ENCODE results near the gene BOD1. TPM values are rescaled to one million over a fixed set of nuclear protein-coding genes. Genes with fewer than 3 reads are reported as not detected.
A peak's percentile ranks its signal among the peaks of the same experiment; 100 is the strongest.

Gene BOD1
- total and polyA plus RNA-seq, 8 donors, result 21.5 to 42.5 (median 27.4) TPM

DNA sequence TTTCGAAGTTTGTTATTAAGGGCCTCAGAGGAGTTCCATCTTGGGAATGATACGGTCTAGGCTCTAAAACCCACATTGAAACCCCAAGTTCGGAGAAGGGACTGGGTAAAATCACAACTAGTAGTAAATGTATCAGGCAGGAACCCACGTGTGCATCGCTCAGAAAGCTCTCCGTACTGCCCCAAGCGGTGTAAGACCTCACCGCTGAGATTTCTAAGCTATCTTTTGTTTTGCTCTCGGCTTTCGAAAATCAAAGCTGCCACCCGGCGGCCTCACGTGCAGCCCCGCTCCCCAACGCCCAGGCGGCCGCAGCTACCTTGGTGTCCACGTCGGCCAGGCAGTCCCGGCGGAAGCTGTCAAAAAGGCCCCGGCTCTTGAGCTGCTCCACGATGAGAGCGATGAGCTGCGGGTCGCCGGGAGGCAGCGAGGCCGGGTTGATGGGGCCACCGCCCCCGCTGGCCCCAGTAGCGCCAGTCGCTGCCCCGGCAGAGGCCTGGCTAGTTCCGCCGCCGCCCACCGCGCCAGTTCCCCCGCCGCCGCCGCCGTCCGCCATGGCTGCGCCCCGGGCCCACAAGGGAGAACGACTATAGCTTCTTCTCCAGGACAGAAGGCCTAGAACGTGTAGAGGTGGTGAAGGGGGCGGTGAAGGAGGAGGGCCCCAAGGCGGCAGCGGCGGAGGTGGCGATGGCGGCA is 420 bp downstream of the BOD1 start:
- no peaks in the 10 kb centered on the region for H3K27me3 ChIP-seq
- TF ChIP-seq CTCF (IDR thresholded peaks at IDR 0.05), result peak; percentile 29 to 57 (median 38)
- intact Hi-C loops (cut with DNase I), result loop anchor here in 2 of 3 donors (5.0 to 10.0 kb wide), 3 partner anchors 356 to 699 kb away; partner anchors contain the start of gene C5orf47 (in 1 of the 2)
- DNase-seq, result peak; percentile 58 to 87 (median 70)
- H3K4me1 ChIP-seq, result peaks cover 21 to 38% (median 32%) of the 10 kb centered on the region in 3 donors
- 0 to 1% methylated on average over 36 to 55 of the region's 55 CpGs for WGBS, 2 donors
- no peak for FAIRE-seq
- peak overlapping the region; percentile 79 to 99 (median 88) for H3K4me3 ChIP-seq
- H3K9me3 ChIP-seq, result no peaks in the 10 kb centered on the region
- peak; percentile 66 to 81 (median 76) for ATAC-seq
- peak overlapping the region; percentile 72 to 97 (median 92) for H3K27ac ChIP-seq
- H3K36me3 ChIP-seq, result peaks cover 0 to 5% (median 0%) of the 10 kb centered on the region in 3 donors

DNA sequence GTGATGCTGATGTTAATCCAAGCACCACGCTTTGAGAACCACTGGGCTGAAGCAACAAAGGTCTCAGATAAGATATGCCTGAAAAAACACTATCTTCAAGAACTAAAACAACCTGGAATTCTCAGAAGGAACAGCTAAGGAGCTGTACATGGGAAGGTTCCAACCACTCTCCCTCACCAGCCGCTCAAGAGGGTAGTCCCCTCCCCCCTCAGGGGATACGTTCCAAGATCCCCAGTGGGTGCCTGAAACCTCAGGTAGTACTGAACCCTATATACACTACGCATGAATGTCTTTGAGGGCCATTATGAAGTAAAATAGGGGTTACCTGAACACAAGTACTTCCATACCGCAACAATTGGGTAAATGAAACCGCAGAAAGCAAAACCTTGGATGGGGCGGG is 1.9 kb downstream of the BOD1 start:
- H3K4me3 ChIP-seq, result peak overlapping the region in 3 of 4 donors; percentile 0 to 99 (median 79)
- peaks cover 21 to 38% (median 32%) of the 10 kb centered on the region in 3 donors for H3K4me1 ChIP-seq
- no peaks in the 10 kb centered on the region for H3K27me3 ChIP-seq
- H3K36me3 ChIP-seq, result peaks cover 0 to 5% (median 3%) of the 10 kb centered on the region in 3 donors
- H3K27ac ChIP-seq, result no peak overlapping the region
- FAIRE-seq, result no peak
- intact Hi-C loops (cut with DNase I), result loop anchor here in 1 of 3 donors (10.0 kb wide), 1 partner anchor 700 kb away; no protein-coding TSS in a partner anchor
- no peaks in the 10 kb centered on the region for H3K9me3 ChIP-seq
- DNase-seq, result no peak
- WGBS, 2 donors, result 55 to 67% methylated on average over 7 of the region's 7 CpGs
- ATAC-seq, result no peak
- no peak for TF ChIP-seq CTCF (IDR thresholded peaks at IDR 0.05)

DNA sequence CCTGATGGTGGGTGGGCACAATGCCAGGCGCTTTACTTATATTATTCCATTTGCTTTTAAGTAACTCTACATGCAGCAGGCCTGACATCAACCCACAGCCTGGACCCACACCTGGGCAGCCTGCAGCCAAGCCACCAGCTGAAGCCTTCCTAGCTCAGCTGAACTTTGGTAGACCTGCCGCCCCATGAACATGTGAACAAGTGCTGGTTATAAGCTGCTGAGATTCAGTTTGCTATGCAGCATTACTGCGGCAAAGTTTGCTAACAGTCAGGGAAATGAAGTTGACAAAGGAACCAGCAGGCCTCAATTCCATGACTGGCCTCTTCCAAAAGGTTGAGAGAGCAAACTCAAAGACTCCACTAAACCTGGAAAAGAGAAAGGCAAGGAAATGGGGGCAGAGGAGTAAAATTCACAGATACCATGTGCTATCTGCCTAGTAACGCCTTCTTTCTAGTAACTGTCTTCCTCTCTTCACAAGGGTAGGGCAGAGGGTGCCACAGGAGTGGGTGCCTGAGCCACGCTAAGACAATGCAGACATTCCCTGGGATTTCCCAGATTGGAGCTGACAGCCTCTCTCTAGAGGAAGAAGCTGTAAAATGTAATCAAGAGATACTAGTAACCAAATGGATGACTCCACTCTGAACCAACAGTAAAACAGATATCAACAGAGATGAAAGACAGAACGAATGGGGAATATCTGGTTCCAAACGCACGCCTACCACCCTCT is 2.9 kb downstream of the BOD1 start:
- Histone ChIP-seq H3K9me3 (no peaks in the 10 kb centered on the region), H3K4me3 (peak overlapping the region in 1 of 4 donors; percentile 99), H3K27ac (no peak overlapping the region), H3K4me1 (peaks cover 21 to 38% (median 30%) of the 10 kb centered on the region in 3 donors), H3K36me3 (peaks cover 3 to 13% (median 4%) of the 10 kb centered on the region in 3 donors), H3K27me3 (no peaks in the 10 kb centered on the region)
- WGBS, 2 donors, result 69 to 76% methylated on average over 8 of the region's 8 CpGs
- ATAC-seq (no peak), DNase-seq (no peak), FAIRE-seq (no peak)
- no peak for TF ChIP-seq CTCF (IDR thresholded peaks at IDR 0.05)
- intact Hi-C loops (cut with DNase I), result loop anchor here in 1 of 3 donors (10.0 kb wide), 1 partner anchor 701 kb away; no protein-coding TSS in a partner anchor

GRCh38 chr5:173612948-173613347 is 3.5 kb downstream of the BOD1 start:
- 46 to 57% methylated on average over 3 of the region's 3 CpGs for WGBS, 2 donors
- TF ChIP-seq CTCF (IDR thresholded peaks at IDR 0.05), result no peak
- FAIRE-seq (no peak), DNase-seq (no peak), ATAC-seq (no peak)
- Histone ChIP-seq H3K36me3 (peaks cover 3 to 16% (median 8%) of the 10 kb centered on the region in 3 donors), H3K27me3 (no peaks in the 10 kb centered on the region), H3K9me3 (no peaks in the 10 kb centered on the region), H3K4me3 (no peak overlapping the region), H3K27ac (no peak overlapping the region), H3K4me1 (peaks cover 21 to 38% (median 30%) of the 10 kb centered on the region in 3 donors)
- intact Hi-C loops (cut with DNase I), result loop anchor here in 1 of 3 donors (10.0 kb wide), 1 partner anchor 702 kb away; no protein-coding TSS in a partner anchor

Data from pancreas (tissue), 10 donors.